GM18867 (cell line): ENCODE data around the gene TSNAXIP1.
A peak's percentile ranks its signal among the peaks of the same experiment; 100 is the strongest.
"Not testable (repeated sequence)": the region's sequence is repeated elsewhere in the genome, so short reads cannot be mapped to it uniquely, and the experiment has no call there.

ENCODE experiments used
- ATAC-seq: cut with Tn5 transposase; IDR thresholded peaks from one replicate; pipeline ENCODE4 v1.9.1; 2021; ENCODE audit warnings: mild to moderate bottlenecking, moderate library complexity; ENCODE audit not compliant: unreplicated experiment

TSNAXIP1 gene

GRCh38 chr16:67833415-67834241 lies 26.9 kb downstream of the TSNAXIP1 start:
- peak; percentile 96 for ATAC-seq

- no peak for ATAC-seq
Measured at GRCh38 chr16:67834242-67834614, 27.5 kb downstream of the TSNAXIP1 start.

- not testable (repeated sequence) for ATAC-seq
Measured at GRCh38 chr16:67837190-67837589, 30.5 kb downstream of the TSNAXIP1 start.

- ATAC-seq = no peak
Measured at GRCh38 chr16:67837811-67838210, 31.1 kb downstream of the TSNAXIP1 start.

- ATAC-seq = no peak
Measured at GRCh38 chr16:67841198-67841815, 34.6 kb downstream of the TSNAXIP1 start.

GRCh38 chr16:67841816-67842508 lies 35.3 kb downstream of the TSNAXIP1 start, which contains the start of gene THAP11:
TSS of gene THAP11 (plus strand) at chr16:67842320. CDS start at chr16:67842555, 235 bp downstream.
- peak; percentile 45 for ATAC-seq

- peak; percentile 4 for ATAC-seq
Measured at GRCh38 chr16:67842509-67843342, 36.0 kb downstream of the TSNAXIP1 start.

GRCh38 chr16:67843343-67843765 lies 36.7 kb downstream of the TSNAXIP1 start:
- ATAC-seq = no peak

GRCh38 chr16:67844497-67844896 lies 37.8 kb downstream of the TSNAXIP1 start:
- ATAC-seq = no peak

GRCh38 chr16:67845291-67846062 lies 38.8 kb downstream of the TSNAXIP1 start:
- ATAC-seq = no peak

GRCh38 chr16:67846063-67846319 lies 39.3 kb downstream of the TSNAXIP1 start:
- no peak for ATAC-seq

- ATAC-seq = peak; percentile 54
Measured at GRCh38 chr16:67846320-67847063, 39.8 kb downstream of the TSNAXIP1 start, which contains the start of gene NUTF2. TSS of gene NUTF2 (plus strand) at chr16:67846933. CDS start at chr16:67865131, 18,198 bp downstream.

GRCh38 chr16:67847064-67847861 lies 40.6 kb downstream of the TSNAXIP1 start, which contains the start of gene CENPT:
TSS of gene CENPT (minus strand) at chr16:67847693. CDS start at chr16:67833859, 13,834 bp downstream.
- ATAC-seq = peak; percentile 39

GRCh38 chr16:67848118-67848517 lies 41.4 kb downstream of the TSNAXIP1 start:
- ATAC-seq = no peak

GRCh38 chr16:67853670-67854069 lies 47.0 kb downstream of the TSNAXIP1 start:
- ATAC-seq = no peak

GRCh38 chr16:67855789-67856188 lies 49.1 kb downstream of the TSNAXIP1 start:
- no peak for ATAC-seq

- no peak for ATAC-seq
Measured at GRCh38 chr16:67856927-67857546, 50.3 kb downstream of the TSNAXIP1 start.
